ENCODE data around the gene C13orf42.

DNA sequence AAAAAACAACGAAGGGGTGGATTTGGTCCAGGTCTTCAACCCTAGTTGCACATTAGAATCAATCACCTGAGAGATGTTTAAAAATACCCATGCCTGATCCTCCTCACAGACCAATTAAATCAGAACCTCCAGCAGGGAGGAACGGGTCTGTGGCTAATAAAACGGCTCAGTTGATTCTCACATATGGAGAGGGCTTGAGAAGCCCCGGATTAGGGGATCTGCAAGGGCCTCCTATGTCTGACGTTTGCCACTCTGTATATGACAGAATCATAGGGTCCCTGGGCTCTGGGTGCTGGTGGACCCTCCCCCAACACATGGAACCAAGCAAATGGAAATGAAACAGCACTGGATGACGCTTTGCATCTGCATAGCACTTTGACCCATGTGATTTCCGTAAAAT is 36.7 kb upstream of the C13orf42 start:
- no peak for TF ChIP-seq GABPB1 (CRISPR knock-in tag; IDR thresholded peaks at IDR 0.05)
- TF ChIP-seq, protein P1, sequence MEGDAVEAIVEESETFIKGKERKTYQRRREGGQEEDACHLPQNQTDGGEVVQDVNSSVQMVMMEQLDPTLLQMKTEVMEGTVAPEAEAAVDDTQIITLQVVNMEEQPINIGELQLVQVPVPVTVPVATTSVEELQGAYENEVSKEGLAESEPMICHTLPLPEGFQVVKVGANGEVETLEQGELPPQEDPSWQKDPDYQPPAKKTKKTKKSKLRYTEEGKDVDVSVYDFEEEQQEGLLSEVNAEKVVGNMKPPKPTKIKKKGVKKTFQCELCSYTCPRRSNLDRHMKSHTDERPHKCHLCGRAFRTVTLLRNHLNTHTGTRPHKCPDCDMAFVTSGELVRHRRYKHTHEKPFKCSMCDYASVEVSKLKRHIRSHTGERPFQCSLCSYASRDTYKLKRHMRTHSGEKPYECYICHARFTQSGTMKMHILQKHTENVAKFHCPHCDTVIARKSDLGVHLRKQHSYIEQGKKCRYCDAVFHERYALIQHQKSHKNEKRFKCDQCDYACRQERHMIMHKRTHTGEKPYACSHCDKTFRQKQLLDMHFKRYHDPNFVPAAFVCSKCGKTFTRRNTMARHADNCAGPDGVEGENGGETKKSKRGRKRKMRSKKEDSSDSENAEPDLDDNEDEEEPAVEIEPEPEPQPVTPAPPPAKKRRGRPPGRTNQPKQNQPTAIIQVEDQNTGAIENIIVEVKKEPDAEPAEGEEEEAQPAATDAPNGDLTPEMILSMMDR (IDR thresholded peaks at IDR 0.05): no peak

Data from WTC11 (cell line).